Measurements from ENCODE around the gene SNRPA. TPM values are rescaled to one million over a fixed set of nuclear protein-coding genes. Genes with fewer than 3 reads are reported as not detected.

The SNRPA gene
- total and polyA plus RNA-seq, 2 of the 13 experiments (the other 11 are each of a cell fraction or from before 2014, with no cell fraction given): 59.6 to 162 TPM

GRCh38 chr19:40716482-40717324, 34.3 kb upstream of the SNRPA start, which contains the start of the genes COQ8B and ITPKC (continued):
- TF ChIP-seq THAP9 (CRISPR knock-in tag; IDR thresholded peaks at IDR 0.05; ENCODE audit: borderline replicate concordance): no peak
- TF ChIP-seq GPN1 (CRISPR knock-in tag; IDR thresholded peaks at IDR 0.05; ENCODE audit: borderline replicate concordance): no peak
- TF ChIP-seq TBX3 (IDR thresholded peaks at IDR 0.05; ENCODE audit: borderline replicate concordance): no peak
- 0 out of 2 replicates have a peak, but pooled peaks have one; percentile 47 for TF ChIP-seq ZNF367 (CRISPR knock-in tag; IDR thresholded peaks at IDR 0.05; ENCODE audit: borderline replicate concordance)
- TF ChIP-seq ATF6 (CRISPR knock-in tag; conservative IDR thresholded peaks at IDR 0.05): no peak
- TF ChIP-seq SMAD1 (CRISPR knock-in tag; IDR thresholded peaks at IDR 0.05; ENCODE audit: borderline replicate concordance, low read depth): no peak
- 0 out of 2 replicates have a peak, but pooled peaks have one; percentile 63 for TF ChIP-seq PHF20 (CRISPR knock-in tag; IDR thresholded peaks at IDR 0.05)
- TF ChIP-seq MXD1 (CRISPR knock-in tag; IDR thresholded peaks at IDR 0.05): no peak
- no peak for TF ChIP-seq ZNF549 (CRISPR knock-in tag; IDR thresholded peaks at IDR 0.05)
- no peak for TF ChIP-seq ZMAT5 (CRISPR knock-in tag; IDR thresholded peaks at IDR 0.05; ENCODE audit: borderline replicate concordance, low read depth)
- TF ChIP-seq XBP1 (CRISPR knock-in tag; IDR thresholded peaks at IDR 0.05): no peak
- TF ChIP-seq ZNF75D (CRISPR knock-in tag; IDR thresholded peaks at IDR 0.05; ENCODE audit: borderline replicate concordance): no peak
- TF ChIP-seq ZNF256 (CRISPR knock-in tag; conservative IDR thresholded peaks at IDR 0.05): no peak
- TF ChIP-seq RNF2 (conservative IDR thresholded peaks at IDR 0.05; ENCODE audit: low read depth): no peak
- peak; percentile 42; the same call in 1 of the 2 replicates for TF ChIP-seq SNAPC4 (CRISPR knock-in tag; IDR thresholded peaks at IDR 0.05)

All from HepG2 (cell line).